Gastroesophageal sphincter (tissue), 3 donors: ENCODE results near the gene LRRC3.

Experiments used
- EP300 ChIP-seq: sonication (generic); formaldehyde crosslinking; IDR thresholded peaks from one replicate; pipeline ENCODE4 v1.6.1; 2017; ENCODE audit warnings: antibody characterized with exemption, mild to moderate bottlenecking
- POLR2A ChIP-seq, 2 donors: fragments of 450-650 bp; IDR thresholded peaks; one replicate each; pipeline ENCODE4 v1.6.1; 2017; ENCODE audit warnings: antibody characterized with exemption in 2 of 2, mild to moderate bottlenecking in 2 of 2, moderate library complexity in 1 of 2
- POLR2AphosphoS5 ChIP-seq: sonication (generic); formaldehyde crosslinking; IDR thresholded peaks from one replicate; pipeline ENCODE4 v1.6.1; 2017; ENCODE audit warnings: antibody characterized with exemption
- TF ChIP-seq, protein P1 (sequence below), 4 experiments: fragments of 200-600 bp in 2 of 4; fragments of 450-650 bp in 2 of 4; sonication (generic) in 1 of 4; IDR thresholded peaks; one replicate each; pipeline ENCODE4 v1.5.1; 2017 to 2019; ENCODE audit warnings: antibody characterized with exemption in 4 of 4, mild to moderate bottlenecking in 2 of 4, moderate library complexity in 2 of 4

DNA sequence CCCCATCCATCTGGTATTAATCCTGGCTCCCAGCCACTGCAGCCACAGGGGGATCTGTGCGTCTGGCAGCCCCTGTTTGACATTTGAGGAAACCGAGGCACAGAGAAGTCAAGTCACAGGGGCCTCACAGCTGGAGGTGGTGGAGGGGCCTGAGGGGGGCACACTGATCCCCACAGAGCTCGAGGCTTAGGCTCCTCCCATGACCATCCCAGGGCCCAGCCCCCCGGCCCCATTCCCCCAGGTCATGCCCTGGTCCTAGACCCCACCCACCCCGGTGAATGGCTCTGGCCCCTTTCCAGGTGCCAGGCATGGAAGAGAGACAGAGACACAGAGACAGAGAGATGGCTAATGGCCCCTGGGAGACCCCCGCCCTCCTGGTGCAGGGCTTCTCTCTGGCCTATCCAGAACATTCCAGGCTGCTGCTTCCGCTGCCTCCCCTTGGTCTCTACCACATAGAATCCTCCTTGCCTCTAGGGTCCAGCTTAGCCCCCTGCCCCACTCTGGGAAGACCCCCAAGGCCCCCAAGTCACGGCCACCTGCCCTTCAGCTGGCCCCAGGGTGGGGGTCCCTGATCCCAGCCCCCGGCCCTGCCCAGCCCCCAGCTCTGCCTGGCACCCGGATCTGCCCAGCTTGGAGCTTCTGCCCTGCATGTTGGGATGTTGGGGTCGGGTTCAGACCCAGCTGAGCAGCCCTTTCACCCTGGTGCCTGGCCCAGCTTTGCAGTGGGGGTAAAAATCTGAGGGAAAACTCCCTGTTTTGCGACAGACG, 29.2 kb upstream of the LRRC3 start:
- TF ChIP-seq POLR2AphosphoS5 (no peak), POLR2A (IDR thresholded peaks at IDR 0.05) (no peak), EP300 (no peak)
- TF ChIP-seq, protein P1, sequence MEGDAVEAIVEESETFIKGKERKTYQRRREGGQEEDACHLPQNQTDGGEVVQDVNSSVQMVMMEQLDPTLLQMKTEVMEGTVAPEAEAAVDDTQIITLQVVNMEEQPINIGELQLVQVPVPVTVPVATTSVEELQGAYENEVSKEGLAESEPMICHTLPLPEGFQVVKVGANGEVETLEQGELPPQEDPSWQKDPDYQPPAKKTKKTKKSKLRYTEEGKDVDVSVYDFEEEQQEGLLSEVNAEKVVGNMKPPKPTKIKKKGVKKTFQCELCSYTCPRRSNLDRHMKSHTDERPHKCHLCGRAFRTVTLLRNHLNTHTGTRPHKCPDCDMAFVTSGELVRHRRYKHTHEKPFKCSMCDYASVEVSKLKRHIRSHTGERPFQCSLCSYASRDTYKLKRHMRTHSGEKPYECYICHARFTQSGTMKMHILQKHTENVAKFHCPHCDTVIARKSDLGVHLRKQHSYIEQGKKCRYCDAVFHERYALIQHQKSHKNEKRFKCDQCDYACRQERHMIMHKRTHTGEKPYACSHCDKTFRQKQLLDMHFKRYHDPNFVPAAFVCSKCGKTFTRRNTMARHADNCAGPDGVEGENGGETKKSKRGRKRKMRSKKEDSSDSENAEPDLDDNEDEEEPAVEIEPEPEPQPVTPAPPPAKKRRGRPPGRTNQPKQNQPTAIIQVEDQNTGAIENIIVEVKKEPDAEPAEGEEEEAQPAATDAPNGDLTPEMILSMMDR (IDR thresholded peaks at IDR 0.05): no peak
